Measurements from ENCODE around the gene CNTNAP2.

CNTNAP2 gene

GRCh38 chr7:148114804-148115203 is 1998.2 kb downstream of the CNTNAP2 start:
- TF ChIP-seq, protein P1, sequence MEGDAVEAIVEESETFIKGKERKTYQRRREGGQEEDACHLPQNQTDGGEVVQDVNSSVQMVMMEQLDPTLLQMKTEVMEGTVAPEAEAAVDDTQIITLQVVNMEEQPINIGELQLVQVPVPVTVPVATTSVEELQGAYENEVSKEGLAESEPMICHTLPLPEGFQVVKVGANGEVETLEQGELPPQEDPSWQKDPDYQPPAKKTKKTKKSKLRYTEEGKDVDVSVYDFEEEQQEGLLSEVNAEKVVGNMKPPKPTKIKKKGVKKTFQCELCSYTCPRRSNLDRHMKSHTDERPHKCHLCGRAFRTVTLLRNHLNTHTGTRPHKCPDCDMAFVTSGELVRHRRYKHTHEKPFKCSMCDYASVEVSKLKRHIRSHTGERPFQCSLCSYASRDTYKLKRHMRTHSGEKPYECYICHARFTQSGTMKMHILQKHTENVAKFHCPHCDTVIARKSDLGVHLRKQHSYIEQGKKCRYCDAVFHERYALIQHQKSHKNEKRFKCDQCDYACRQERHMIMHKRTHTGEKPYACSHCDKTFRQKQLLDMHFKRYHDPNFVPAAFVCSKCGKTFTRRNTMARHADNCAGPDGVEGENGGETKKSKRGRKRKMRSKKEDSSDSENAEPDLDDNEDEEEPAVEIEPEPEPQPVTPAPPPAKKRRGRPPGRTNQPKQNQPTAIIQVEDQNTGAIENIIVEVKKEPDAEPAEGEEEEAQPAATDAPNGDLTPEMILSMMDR (IDR thresholded peaks at IDR 0.05; ENCODE audit: control insufficient read depth, extremely low read depth, insufficient read depth), result no peak
- no peak overlapping the region for H3K4me3 ChIP-seq (ENCODE audit: low read depth, low read length)
- DNase-seq (ENCODE audit: low read depth), result no peak

DNA sequence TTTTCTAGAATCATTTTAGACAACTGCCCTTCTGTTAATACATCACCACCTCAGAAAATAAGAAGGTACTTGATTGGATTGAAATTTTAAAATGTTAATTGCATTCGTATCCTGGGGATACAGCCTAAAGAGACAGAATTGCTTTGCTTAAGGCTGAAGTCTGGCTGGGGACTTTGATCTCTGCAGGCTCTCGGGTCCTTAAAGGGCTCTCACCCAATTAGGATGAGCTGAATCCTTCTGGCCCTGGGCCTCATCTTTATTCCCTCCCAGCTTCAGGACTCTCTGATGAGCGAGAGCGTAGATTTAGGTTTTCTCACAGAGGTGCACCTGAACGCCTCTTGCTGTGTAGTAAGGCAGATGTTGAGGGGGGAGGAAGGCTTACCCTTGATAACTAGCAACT is 1998.7 kb downstream of the CNTNAP2 start:
- DNase-seq (ENCODE audit: low read depth), result no peak
- H3K4me3 ChIP-seq (ENCODE audit: low read depth, low read length), result no peak overlapping the region
- TF ChIP-seq, protein P1 (IDR thresholded peaks at IDR 0.05; ENCODE audit: control insufficient read depth, extremely low read depth, insufficient read depth), result no peak

GRCh38 chr7:148116195-148116594 is 1999.6 kb downstream of the CNTNAP2 start:
- TF ChIP-seq, protein P1 (IDR thresholded peaks at IDR 0.05; ENCODE audit: control insufficient read depth, extremely low read depth, insufficient read depth), result no peak
- peak; percentile 17 for DNase-seq (ENCODE audit: low read depth)
- no peak overlapping the region for H3K4me3 ChIP-seq (ENCODE audit: low read depth, low read length)

- no peak for DNase-seq (ENCODE audit: low read depth)
Observed at GRCh38 chr7:148116829-148117403, 2000.3 kb downstream of the CNTNAP2 start.

GRCh38 chr7:148118371-148118770 is 2001.8 kb downstream of the CNTNAP2 start:
- TF ChIP-seq, protein P1 (IDR thresholded peaks at IDR 0.05; ENCODE audit: control insufficient read depth, extremely low read depth, insufficient read depth), result no peak
- DNase-seq (ENCODE audit: low read depth), result no peak
- no peak overlapping the region for H3K4me3 ChIP-seq (ENCODE audit: low read depth, low read length)

More at GRCh38 chr7:148116829-148117403, 2000.3 kb downstream of the CNTNAP2 start:
- TF ChIP-seq, protein P1 (IDR thresholded peaks at IDR 0.05; ENCODE audit: control insufficient read depth, extremely low read depth, insufficient read depth), result no peak
- H3K4me3 ChIP-seq (ENCODE audit: low read depth, low read length), result no peak overlapping the region

GRCh38 chr7:148121401-148121800 is 2004.8 kb downstream of the CNTNAP2 start:
- TF ChIP-seq, protein P1 (IDR thresholded peaks at IDR 0.05; ENCODE audit: control insufficient read depth, extremely low read depth, insufficient read depth), result no peak

GRCh38 chr7:148121847-148122246 is 2005.2 kb downstream of the CNTNAP2 start:
- no peak overlapping the region for H3K4me3 ChIP-seq (ENCODE audit: low read depth, low read length)
- TF ChIP-seq, protein P1 (IDR thresholded peaks at IDR 0.05; ENCODE audit: control insufficient read depth, extremely low read depth, insufficient read depth), result no peak
- DNase-seq (ENCODE audit: low read depth), result no peak

More at GRCh38 chr7:148121401-148121800, 2004.8 kb downstream of the CNTNAP2 start:
- DNase-seq (ENCODE audit: low read depth), result no peak
- H3K4me3 ChIP-seq (ENCODE audit: low read depth, low read length), result no peak overlapping the region
